ENCODE results near the gene DNAL4. TPM values are rescaled to one million over a fixed set of nuclear protein-coding genes. Genes with fewer than 3 reads are reported as not detected.
"Not testable (repeated sequence)": the region's sequence is repeated elsewhere in the genome, so short reads cannot be mapped to it uniquely, and the experiment has no call there.

Gene DNAL4
- polyA plus RNA-seq, 1 donor: 12.2 TPM

DNA sequence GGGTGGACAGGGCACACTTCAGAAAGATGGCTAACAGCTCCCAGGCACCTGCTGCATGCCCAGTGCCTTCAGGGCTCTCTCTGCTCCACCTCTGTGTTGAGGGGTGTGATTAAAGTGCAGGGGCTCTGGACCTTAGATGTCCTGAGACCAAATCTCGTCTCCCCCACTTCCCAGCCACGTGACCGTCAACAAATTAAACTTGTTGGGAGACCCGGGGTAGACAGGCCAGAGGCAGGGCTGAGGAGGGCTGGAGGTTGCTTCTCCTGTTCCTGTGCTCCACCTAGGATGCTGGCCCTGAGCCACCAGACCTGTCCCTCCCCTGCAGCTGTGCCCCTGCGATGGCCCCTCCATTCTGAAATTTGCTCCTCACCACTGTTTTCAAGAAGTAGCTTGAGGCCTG lies 32.9 kb upstream of the DNAL4 start:
- DNase-seq: no peak

DNA sequence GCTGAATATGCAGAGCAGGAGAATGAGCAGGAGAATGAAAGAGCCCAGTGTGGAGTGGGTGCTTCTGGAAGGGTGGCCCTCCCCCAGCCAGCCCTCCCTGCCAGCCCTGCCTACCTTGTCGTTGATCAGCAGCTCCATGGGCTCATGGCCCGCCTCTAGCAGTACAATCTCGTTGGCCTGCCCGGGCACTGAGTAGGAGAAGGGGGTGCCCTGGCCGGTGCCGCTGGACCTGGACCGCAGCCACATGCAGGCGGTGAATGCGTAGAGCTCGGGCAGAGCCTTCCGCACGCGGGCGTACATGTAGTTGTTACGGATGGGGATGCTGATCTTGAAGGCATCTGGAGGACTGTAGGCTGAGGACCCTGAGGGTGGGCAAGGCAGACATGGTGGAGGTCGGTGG lies 32.4 kb upstream of the DNAL4 start:
- no peak for DNase-seq

DNA sequence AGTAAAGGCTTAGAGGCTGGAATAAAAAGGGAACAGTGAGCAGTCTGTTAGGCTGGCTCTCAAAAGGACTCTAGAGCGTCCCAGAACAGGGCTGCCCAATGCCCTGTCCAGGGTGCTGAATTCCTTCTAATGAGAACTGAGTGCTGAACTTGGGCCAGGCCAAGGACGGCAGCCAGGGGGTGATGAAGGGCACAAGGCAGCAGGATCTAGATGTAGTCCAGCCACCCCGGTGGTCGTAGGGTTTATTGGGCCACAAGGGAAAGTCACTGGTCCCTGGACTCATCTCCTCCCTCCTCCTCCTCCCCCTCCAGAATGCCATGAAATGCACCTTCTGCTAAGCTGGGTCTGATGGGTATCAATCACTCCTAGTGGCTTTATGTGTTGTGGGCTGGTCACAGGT lies 30.6 kb upstream of the DNAL4 start:
- DNase-seq: peak; percentile 79

DNA sequence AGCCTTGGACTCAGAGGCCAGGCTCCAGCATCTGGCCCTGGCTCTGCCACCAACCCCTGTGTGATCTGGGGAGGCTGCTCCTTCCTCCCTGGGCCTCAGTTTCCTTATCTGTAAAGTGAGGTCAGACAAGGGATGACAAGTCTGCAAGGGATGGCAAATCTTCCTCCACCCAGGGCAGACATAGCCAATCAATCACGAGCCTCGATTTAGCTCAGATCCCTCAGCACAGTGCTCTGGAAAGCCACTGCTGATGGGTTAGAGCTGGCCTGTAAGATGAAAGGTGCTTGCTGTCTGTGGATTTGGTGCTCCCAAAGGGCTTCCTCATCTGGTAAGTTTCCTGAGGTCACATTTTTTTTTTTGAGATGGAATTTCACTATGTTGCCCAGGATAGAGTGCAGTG lies 29.7 kb upstream of the DNAL4 start:
- DNase-seq: no peak

DNA sequence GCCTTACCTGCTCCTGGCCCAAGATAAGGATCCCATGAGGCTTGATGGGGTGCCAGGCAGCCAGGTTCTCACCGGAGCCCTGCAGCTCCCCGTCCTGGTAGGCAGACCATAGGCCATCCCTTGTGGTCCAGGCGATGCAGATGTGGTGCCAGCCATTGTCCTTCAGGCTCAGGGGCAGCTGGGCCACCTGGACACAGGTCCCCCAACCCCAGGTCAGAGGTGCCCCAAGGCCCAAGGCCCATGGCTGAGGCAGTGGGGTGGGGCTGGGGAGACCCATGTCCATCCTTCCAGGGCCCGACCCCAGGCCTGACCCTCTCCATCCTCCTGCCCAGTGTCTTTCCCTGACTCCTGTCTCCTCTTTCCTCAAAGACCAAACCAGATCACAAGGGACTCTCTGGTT lies 29.1 kb upstream of the DNAL4 start:
- DNase-seq: no peak

DNA sequence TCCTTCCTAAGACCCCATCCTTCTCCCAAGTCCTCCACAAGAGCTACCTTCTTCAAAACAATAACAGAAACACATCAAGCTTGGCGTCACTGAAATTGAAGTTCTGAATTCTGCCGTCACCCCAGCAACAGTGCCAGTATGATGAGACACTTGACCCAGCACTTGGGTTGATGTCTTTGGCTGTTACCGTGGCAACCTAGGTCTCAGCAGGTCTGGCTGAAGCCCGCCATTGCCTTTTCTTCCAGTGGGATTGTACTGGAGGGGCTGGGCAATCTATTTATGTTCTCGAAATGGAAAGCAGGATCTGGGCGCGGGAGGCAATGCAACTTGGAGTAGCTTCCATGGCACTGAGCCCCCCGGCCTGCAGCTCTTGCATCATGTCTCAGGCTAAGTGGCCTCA lies 26.1 kb upstream of the DNAL4 start:
- no peak for DNase-seq

DNA sequence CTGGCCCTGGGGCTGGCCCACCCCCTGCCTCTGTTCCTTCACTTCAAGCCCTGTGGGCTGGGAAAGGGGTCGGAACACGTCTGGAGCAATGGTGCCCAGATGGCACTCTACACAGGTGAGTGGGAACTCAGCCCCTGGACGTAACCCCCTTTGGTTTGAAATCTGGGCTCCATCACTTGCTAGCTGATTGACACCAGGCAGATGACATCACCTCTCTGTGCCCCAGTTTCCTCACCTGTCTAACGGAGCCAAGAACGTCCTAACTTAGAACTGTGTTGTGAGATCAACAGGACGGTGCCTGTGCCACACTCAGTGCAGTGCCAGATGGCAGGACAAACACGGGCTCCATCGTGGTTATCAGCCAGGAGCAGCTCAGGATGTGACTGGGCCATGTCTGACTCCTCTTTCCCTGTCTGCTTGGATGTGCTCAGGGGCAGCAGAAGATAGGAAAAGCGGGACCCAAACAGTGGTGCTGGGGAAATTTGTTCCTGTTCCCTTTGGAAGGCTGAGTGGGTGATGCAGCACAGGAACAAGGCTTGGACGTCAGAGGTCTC lies 25.5 kb upstream of the DNAL4 start:
- DNase-seq: no peak

DNA sequence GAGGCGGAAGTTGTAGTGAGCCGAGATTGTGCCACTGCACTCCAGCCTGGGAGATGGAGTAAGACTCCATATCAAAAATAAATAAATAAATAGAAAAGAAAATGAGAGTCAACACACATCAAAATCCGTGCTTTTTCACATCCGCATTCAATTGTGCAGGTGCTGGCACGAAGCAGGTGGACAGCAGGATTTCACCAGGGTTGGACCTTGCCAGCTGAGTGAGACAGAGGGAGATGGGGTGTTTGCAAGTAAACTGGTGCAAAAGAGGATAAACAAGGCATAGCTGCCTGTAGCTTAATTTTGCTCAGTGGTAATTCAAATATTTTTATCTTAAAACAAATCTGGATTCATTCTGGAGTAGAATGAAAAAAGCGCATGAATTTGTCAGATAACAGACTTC lies 23.3 kb upstream of the DNAL4 start:
- no peak for DNase-seq

DNA sequence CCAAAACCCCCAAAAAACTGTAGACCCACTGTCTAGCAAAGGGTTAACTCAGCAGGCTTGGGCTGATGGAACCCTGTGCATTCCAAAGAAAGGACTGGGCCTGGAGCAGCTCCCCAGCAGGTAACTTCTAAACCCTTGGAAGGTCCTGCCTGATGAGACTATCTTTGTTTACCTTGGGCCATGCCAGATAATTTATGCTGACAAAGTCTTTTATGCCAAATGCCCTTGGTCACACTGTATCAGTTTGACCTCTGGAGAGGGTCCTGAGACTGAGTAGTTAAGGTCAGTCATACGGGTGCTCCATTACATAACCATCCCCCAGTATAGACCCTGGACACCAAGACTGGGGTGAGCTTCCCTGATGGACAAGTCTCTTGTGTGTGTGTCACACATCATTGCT lies 21.9 kb upstream of the DNAL4 start:
- DNase-seq: no peak

DNA sequence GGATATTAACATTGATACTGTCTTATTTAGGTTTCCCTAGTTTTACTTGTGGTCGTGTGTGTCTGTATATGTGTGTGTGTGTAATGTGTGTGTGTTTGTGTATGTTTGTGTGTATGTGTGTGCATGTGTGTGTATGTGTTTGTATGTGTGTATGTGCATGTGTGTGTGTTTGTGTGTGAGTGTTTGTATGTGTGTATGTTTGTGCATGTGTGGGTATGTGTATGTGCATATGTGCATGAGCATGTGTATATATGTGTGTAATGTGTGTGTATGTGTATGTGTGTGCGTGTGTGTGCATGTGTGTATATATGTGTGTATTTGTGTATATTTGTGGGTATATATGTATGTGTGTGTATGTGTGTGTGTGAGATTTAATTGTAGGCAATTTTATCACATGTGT lies 17.3 kb upstream of the DNAL4 start:
- DNase-seq: no peak

DNA sequence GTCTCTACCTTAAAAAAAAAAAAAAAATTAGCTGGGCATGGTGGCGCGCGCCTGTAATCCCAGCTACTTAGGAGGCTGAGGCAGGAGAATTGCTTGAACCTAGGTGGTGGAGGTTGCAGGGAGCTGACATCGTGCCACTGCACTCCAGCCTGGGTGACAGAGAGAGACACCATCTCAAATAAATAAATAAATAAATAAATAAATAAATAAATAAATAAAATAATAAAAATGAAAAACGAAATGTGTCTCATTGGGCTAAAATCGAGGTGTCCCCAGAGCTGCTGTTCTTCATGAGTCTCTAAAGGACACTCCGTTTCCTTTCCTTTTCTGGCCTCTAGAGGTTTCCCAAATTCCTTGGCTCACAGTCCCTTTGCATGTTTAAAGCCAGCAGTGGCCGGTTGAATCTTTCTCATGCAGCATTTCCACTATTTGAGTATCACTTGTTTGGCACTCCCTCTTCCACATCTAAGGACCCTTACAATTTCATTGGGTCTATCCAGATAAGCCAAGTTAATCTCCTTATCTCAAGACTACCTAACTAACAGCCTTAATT lies 11.2 kb upstream of the DNAL4 start:
- DNase-seq: not testable (repeated sequence)

DNA sequence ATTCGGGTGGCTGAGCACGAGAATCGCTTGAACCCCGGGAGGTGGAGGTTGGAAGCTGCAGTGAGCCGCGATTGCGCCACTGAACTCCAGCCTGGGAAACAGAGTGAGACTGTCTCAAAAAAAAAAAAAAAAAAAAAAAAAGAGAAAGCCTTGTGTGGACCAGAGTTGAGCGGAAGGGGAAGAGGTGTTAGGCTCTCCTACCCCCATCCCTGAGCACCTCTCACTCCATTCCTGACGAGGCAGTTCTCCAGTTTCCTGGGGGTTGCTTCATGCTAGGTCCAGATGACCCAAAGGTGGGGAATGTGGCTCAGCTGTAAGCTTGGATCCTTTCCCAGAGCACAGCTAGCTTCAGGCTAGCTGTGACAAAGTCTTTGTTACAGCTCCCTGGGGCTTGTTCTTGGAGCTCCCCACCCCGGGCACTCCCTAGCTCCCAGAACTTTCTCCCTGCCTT lies 8.8 kb upstream of the DNAL4 start:
- DNase-seq: peak; percentile 55

DNA sequence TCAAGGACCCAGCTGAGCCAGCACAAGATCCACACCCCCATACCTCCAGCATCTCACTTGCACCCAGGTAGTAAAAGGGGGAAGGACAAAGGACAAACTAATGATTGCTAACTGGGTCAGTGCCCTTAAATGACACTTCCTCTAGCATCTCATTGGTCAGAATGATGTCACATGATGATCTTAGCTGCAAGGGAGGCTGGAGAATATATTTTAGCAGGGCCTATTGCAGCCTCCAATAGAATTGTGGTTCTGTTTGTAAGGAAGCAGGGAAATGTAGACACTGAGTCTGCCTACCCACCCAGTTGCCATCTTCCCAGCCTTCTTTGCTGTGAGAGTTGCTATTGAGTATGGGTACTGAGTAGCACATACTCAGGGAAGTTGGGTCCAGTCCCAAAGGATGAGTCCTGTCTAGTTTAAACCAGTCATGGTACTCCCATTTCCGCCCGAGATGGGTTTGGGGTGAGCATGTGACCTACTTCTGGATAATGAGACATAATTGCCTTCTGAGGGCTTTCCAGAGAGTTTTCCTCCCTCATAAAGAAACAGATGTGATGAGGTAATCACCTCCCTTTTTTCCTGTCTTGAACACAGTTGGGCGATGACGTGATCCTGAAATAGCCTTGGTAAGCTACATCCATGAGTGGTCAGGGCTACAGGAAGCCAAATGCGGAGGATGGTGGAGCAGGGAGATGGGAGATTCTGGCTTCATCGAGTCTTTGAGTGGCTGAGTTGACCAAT lies 5.5 kb upstream of the DNAL4 start:
- no peak for DNase-seq

DNA sequence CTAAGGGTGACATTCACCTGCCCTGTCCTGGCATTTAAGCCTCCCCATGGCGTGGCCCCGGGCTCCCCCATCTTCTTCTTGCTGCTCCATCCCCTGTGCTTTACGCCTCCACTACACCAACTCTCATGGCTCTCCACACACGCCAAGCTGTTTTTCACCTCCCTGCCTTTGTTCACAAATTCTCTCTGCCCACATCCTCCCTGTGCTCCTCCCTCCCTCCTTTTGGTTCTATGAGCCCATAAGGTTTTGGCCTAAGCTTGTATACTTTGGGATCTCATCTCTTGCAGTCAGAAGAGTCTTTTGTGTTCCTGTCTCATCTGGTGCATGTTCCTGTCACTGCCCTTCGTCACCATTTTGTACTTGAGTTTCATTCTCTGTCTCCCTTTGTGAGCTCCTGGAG lies 4.6 kb upstream of the DNAL4 start:
- DNase-seq: no peak

DNA sequence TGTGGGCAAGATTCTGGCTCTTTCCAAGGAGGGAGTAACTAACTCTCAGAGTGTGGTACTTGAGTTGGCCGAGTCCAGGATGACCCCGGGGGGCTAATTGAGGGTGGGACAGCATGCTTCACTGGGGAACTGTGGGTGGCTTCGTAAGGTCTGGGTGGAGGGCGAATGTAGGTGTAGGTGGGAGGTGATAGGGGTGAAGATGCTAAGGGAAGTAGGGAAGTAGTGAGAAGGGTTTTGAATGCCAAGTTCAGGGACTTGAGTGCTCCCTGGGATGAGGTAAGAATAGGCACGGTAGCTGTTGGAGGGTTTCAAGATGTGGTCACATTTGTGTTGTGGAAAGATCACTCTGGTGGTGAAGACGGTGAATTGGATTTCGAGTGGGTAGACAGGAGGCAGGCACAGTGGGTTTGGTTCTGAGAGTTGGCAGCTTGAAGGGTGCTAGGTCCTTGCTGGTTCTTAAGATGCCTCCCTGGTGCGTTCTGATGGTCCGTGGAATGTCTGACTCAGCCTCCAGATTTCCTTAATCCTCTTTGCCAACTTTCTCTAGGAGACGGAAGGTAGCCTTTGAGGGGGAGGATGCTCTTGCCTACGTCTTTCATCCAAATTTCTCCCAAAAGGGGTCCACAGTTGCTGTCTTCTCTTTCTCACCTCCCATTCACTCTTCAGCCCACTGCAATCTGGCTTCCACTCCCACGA lies 2.5 kb upstream of the DNAL4 start:
- DNase-seq: no peak

DNA sequence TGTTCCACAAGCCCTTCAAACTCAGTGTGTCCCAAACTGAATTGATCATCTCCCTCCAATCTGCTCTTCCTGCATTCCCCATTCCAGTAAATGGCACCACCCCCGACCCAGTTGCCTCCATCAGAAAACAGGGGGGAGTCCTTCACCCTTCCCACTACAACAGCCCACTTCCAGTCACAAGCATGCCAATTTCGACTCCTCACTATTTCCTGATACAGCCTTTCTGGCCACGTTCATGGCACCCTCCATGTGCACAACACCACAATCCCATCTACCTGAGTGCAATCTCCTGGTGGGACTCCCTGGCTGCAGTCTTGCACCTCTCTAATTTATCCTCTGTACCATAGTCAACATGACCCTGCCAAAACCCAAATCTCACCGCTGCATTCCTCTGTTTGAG lies 1.6 kb upstream of the DNAL4 start:
- no peak for DNase-seq

DNA sequence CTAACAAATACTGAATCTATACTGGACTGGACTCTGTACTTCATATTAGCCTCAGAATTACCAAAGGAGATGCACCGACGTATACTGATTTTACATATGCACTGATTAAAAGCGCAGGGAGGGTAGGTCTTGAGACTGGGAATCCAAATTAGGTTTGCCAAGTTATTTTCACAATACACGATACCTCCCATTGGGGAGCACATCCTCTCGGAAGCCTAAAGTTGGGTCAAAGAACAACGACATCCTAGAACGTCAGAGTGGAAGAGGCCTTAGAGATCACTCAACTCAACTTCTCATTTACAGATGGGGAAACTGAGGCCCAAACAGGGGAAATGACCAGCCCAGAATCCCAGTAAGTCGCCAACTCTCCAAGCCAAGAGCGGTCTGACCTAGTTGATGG lies 626 bp downstream of the DNAL4 start:
- DNase-seq: no peak

DNA sequence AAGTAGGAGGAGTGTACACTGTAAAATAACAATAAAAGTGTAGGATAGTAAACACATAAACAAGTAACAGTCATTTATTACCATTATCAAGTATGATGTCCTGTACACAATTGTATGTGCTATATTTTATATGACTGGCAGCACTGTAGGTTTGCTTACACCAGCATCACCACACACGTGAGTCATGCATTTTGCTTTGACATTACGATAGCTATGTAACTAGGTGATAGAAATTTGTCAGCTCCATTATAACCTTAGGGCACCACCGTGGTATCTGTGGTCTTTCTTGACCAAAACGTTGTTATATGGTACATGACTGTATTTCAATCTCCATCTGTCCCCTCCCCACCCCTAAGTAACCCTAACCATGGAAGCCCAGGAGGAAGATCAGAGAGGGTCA lies 1.1 kb downstream of the DNAL4 start:
- DNase-seq: no peak

DNA sequence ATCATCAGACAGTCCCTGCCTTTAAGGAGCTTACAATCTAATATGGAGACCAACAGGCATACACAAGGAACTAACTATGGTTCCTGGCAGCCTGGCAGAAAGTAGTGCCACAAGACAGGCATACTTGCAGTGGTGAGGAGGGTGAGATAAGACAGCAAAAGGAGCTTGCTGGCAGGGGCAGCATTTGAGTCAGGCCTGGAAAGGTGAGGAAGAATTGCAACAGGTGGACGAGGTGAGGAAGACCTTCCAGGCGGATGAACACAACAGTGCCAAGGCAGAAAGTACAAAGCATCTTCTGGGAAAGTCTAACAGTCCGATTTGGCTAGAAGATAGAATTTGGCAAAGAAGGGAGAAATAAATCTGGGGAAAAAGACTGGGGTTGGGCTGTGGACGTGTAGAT lies 4.3 kb downstream of the DNAL4 start:
- no peak for DNase-seq

DNA sequence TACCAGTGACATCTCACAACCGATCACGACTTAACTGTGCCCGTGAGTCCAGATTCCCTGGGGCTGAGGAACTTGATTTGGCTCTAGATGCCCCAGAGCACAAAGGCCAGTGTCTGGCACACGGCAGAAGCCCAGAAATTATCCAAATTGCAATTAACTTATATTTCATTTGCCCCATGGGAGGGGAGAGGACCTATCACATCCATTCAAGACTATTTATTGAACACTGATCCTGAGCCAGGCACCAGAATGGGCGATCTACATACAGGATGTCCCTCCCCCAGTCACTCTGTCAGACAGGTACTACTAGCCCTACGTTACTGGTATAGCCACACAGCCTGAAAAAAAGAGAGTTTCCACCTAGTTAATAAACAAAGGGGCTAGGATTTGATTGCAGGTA lies 5.1 kb downstream of the DNAL4 start:
- no peak for DNase-seq

DNA sequence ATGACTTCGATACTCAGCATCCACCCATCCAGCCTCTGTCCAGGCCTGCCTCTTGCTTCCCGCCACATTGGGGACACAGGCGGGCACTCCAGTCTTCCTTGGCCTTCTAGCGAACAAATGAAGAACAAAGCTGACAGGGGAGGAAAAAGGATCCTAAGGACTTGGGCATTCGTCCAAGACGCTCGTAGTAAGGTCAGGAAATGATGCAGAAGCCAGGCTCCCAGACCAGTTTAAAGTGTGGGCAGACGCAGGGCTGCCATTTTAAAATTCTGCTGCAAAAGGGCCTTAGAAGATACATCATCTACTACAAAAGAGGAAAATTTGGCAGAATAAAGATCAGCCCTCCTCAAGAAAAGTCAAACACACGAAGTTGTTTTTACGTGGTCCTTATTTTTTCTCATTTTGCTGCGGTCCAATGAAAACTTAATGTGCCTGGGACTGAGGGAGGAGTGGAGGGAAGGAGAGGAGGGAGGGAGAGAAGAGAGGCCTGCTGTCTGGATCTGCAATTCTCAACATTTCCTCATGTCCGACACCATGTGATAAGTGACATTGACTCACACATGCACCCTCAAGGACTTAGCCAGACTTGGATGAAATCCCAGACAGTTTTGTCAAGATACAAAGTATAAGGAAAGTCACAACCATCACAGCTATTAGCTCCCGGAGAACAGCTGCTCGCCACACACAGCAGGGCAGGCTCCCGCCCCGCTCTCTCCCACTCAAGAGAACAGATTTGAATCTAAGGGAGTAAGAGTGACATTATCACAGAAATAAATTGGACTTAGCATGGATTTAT lies 5.7 kb downstream of the DNAL4 start:
- peak; percentile 73 for DNase-seq

DNA sequence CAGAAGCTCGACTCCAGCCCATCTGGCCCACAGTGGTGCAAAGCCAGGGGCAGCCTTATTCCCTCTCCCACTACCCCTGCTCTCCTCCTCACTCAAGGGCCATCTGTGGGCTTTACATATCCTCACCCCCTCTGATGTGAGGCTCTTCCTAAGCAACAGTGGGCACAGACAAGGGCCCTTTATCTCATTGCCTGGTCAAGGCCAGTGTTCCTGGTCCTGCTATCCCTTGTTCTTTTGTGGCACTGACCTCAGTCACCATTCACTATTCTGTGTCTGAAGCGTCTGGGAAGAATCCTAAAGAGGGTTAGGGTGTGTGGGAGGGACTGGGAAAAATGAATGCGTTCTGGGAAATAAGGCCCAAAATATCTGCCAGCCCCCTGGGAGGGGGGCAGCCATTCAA lies 7.3 kb downstream of the DNAL4 start:
- no peak for DNase-seq

DNA sequence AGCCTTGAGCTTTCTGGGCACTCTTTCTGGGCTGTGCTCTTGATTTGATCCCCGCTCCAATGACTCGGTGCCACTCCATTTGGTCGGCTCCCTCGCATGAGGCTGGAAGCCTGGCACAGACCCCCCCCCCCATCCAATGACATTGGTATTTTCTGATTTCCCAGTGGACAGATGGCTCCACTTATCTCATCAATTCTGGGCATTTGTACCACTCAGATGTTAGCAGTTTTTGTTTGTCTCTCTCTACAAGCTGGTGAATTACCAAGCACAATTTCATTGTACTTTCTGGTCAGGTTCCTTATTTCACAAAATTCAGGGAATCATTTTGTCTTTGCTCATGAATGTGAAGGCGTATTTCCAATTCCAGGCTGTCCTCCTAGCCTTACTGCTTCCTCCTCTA lies 9.1 kb downstream of the DNAL4 start:
- no peak for DNase-seq

All from hindlimb muscle (tissue), 1 donor.